NCI-H460 (cell line): Measurements from ENCODE around the gene SLC22A4. TPM values are rescaled to one million over a fixed set of nuclear protein-coding genes. Genes with fewer than 3 reads are reported as not detected.

Experiments used
- DNase-seq: peaks from one replicate; pipeline ENCODE4 v3.0.0-alpha.2; 2016; ENCODE audit warnings: low read depth; ENCODE audit errors: extremely low read depth
- total RNA-seq: library from RNA; depleted of rRNA; stranded (reverse); fragments of >200 nt; shearing (Covaris generic); gene quantifications from 2 replicates; pipeline ENCODE4 v1.2.3, GENCODE V29; 2014

SLC22A4 gene
- total RNA-seq, 1 experiment from 2014 or later: 4.3 TPM

GRCh38 chr5:132369474-132370180 is 75.4 kb downstream of the SLC22A4 start, which contains the start of gene SLC22A5:
TSS of gene SLC22A5 (plus strand) at chr5:132369710. CDS start at chr5:132369973, 263 bp downstream.
- peak; percentile 32 for DNase-seq

- DNase-seq: no peak
Observed at GRCh38 chr5:132370181-132370970, 76.2 kb downstream of the SLC22A4 start.

- DNase-seq: no peak
Observed at GRCh38 chr5:132370971-132371602, 76.9 kb downstream of the SLC22A4 start.

GRCh38 chr5:132371603-132371994 is 77.4 kb downstream of the SLC22A4 start:
- DNase-seq: no peak

GRCh38 chr5:132372127-132372526 is 77.9 kb downstream of the SLC22A4 start:
- DNase-seq: no peak

GRCh38 chr5:132372542-132372941 is 78.3 kb downstream of the SLC22A4 start:
- no peak for DNase-seq

GRCh38 chr5:132375957-132376356 is 81.8 kb downstream of the SLC22A4 start:
- no peak for DNase-seq

GRCh38 chr5:132376694-132377641 is 82.8 kb downstream of the SLC22A4 start:
- no peak for DNase-seq

GRCh38 chr5:132377738-132378137 is 83.5 kb downstream of the SLC22A4 start:
- no peak for DNase-seq

- no peak for DNase-seq
Observed at GRCh38 chr5:132378580-132378979, 84.4 kb downstream of the SLC22A4 start.

- DNase-seq: no peak
Observed at GRCh38 chr5:132380047-132380446, 85.9 kb downstream of the SLC22A4 start.

- DNase-seq: no peak
Observed at GRCh38 chr5:132380741-132381140, 86.5 kb downstream of the SLC22A4 start.

GRCh38 chr5:132381614-132382013 is 87.4 kb downstream of the SLC22A4 start:
- DNase-seq: no peak

- no peak for DNase-seq
Observed at GRCh38 chr5:132383261-132383660, 89.1 kb downstream of the SLC22A4 start.

- no peak for DNase-seq
Observed at GRCh38 chr5:132383984-132384383, 89.8 kb downstream of the SLC22A4 start.

GRCh38 chr5:132384506-132385050 is 90.4 kb downstream of the SLC22A4 start:
- no peak for DNase-seq

GRCh38 chr5:132385326-132386105 is 91.3 kb downstream of the SLC22A4 start:
- peak; percentile 67 for DNase-seq

GRCh38 chr5:132386644-132387286 is 92.6 kb downstream of the SLC22A4 start:
- DNase-seq: peak; percentile 73

- no peak for DNase-seq
Observed at GRCh38 chr5:132387640-132388117, 93.5 kb downstream of the SLC22A4 start.
